ENCODE results near the gene CORO7.

GRCh38 chr16:4376893-4377572, 39.4 kb downstream of the CORO7 start:
- TF ChIP-seq POLR2A (IDR thresholded peaks at IDR 0.05; ENCODE audit: low read length): no peak
- no peak for TF ChIP-seq GATA1 (IDR thresholded peaks at IDR 0.05; ENCODE audit: low read depth, low read length)

All from erythroblast (primary cell).